Esophagus muscularis mucosa (tissue), 4 donors: ENCODE measurements around the gene TPM4. TPM values are rescaled to one million over a fixed set of nuclear protein-coding genes. Genes with fewer than 3 reads are reported as not detected.

ENCODE experiments used
- DNase-seq: peaks from one replicate; pipeline ENCODE4 v3.0.0-alpha.2; 2017; ENCODE audit errors: extremely low spot score
- H3K27ac ChIP-seq, 4 donors: fragments of 200-600 bp; sonication (generic); replicated peaks in 1 of 4; 1 replicate in 3 of 4; 2 replicates in 1 of 4; pipeline ENCODE4 v1.5.1; 2016 to 2019; ENCODE audit warnings: mild to moderate bottlenecking in 1 of 4
- H3K27me3 ChIP-seq, 4 donors: fragments of 200-600 bp; sonication (generic); one replicate each; pipeline versions ENCODE4 v1.5.1 to v1.6.0; 2016 to 2019
- H3K36me3 ChIP-seq, 4 donors: fragments of 200-600 bp; sonication (generic); one replicate each; pipeline ENCODE4 v1.5.1; 2016 to 2019
- H3K4me1 ChIP-seq, 4 donors: fragments of 200-600 bp; sonication (generic); one replicate each; pipeline ENCODE4 v1.5.1; 2016 to 2019
- H3K4me3 ChIP-seq, 4 donors: fragments of 200-600 bp; sonication (generic); 1 replicate in 2 of 4; 2 replicates in 2 of 4; pipeline ENCODE4 v1.5.1; 2016 to 2019; ENCODE audit warnings: mild to moderate bottlenecking in 4 of 4, moderate library complexity in 1 of 4
- H3K9me3 ChIP-seq, 4 donors: fragments of 200-600 bp; sonication (generic); 1 replicate in 3 of 4; 2 replicates in 1 of 4; pipeline ENCODE4 v1.5.1; 2016 to 2019
- CTCF ChIP-seq, 3 experiments: fragments of 200-600 bp in 2 of 3; fragments of 450-650 bp in 1 of 3; sonication (generic) in 2 of 3; IDR thresholded peaks; one replicate each; pipeline ENCODE4 v1.5.1; 2017 to 2019; ENCODE audit warnings: antibody characterized with exemption in 3 of 3, mild to moderate bottlenecking in 2 of 3, moderate library complexity in 1 of 3
- EP300 ChIP-seq: sonication (generic); formaldehyde crosslinking; IDR thresholded peaks from one replicate; pipeline ENCODE4 v1.6.1; 2017; ENCODE audit warnings: antibody characterized with exemption
- POLR2A ChIP-seq: fragments of 450-650 bp; IDR thresholded peaks from one replicate; pipeline ENCODE4 v1.6.1; 2017; ENCODE audit warnings: antibody characterized with exemption, moderate library complexity, mild to moderate bottlenecking, low read depth
- POLR2AphosphoS5 ChIP-seq, 2 donors: sonication (generic); formaldehyde crosslinking; IDR thresholded peaks; one replicate each; pipeline ENCODE4 v1.6.1; 2017; ENCODE audit warnings: antibody characterized with exemption in 2 of 2
- WGBS: methylation state at CpG from one replicate; pipeline ENCODE4 v1.1.5; 2018; 5-methylcytosine and 5-hydroxymethylcytosine counted together
- intact Hi-C: fragments of 100-400 bp; cut with DNase I; formaldehyde crosslinking; loops from one replicate; pipeline ENCODE4 v1.15.1; 2023
- total RNA-seq, 4 donors: library from RNA; depleted of rRNA; stranded (reverse); fragments of >200 nt; gene quantifications; one replicate each; pipeline versions ENCODE4 v1.1.0 to v1.2.1, GENCODE V29; 2016

The TPM4 gene
- total RNA-seq, 4 donors from 2014 or later: 378 to 445 (median 414) TPM

- intact Hi-C loops: loop anchor here (5.0 kb wide), 3 partner anchors 49 to 76 kb away; partner anchors contain the start of gene FAM32A
- peak; percentile 87 to 90 for TF ChIP-seq POLR2AphosphoS5 (IDR thresholded peaks at IDR 0.05)
- no peak for TF ChIP-seq POLR2A
- TF ChIP-seq CTCF (IDR thresholded peaks at IDR 0.05): peak; percentile 99 to 100 (median 100)
- TF ChIP-seq EP300: no peak
- Histone ChIP-seq H3K4me1 (peaks cover 23 to 52% (median 50%) of the 10 kb centered on the region in 4 donors), H3K9me3 (no peaks in the 10 kb centered on the region), H3K27ac (peak within 1 kb of the TSS; percentile 89 to 95 (median 94)), H3K36me3 (peaks cover 0 to 8% (median 0%) of the 10 kb centered on the region in 4 donors), H3K27me3 (no peaks in the 10 kb centered on the region), H3K4me3 (peak within 1 kb of the TSS; percentile 79 to 94 (median 86))
- WGBS: 1% methylated on average over 34 of the region's 81 CpGs
- DNase-seq: peak; percentile 99
Observed at GRCh38 chr19:16111160-16111908, 35.0 kb downstream of the TPM4 start, which contains the start of gene RAB8A. Gene RAB8A (plus strand): TSS chr19:16111889. CDS start chr19:16111902, 13 bp downstream.

GRCh38 chr19:16111909-16112752 lies 35.8 kb downstream of the TPM4 start:
- 1% methylated on average over 27 of the region's 37 CpGs for WGBS
- intact Hi-C loops: loop anchor here (5.0 kb wide), 3 partner anchors 50 to 75 kb away; partner anchors contain the start of gene FAM32A
- Histone ChIP-seq H3K4me3 (peak overlapping the region; percentile 79 to 94 (median 86)), H3K9me3 (no peaks in the 10 kb centered on the region), H3K4me1 (peaks cover 23 to 55% (median 53%) of the 10 kb centered on the region in 4 donors), H3K27ac (peak overlapping the region; percentile 89 to 95 (median 94)), H3K36me3 (peaks cover 0 to 8% (median 0%) of the 10 kb centered on the region in 4 donors), H3K27me3 (no peaks in the 10 kb centered on the region)
- DNase-seq: no peak
- TF ChIP-seq CTCF (IDR thresholded peaks at IDR 0.05): no peak
- TF ChIP-seq EP300: no peak
- no peak for TF ChIP-seq POLR2AphosphoS5 (IDR thresholded peaks at IDR 0.05)
- TF ChIP-seq POLR2A: no peak

GRCh38 chr19:16112778-16113177 lies 36.5 kb downstream of the TPM4 start:
- Histone ChIP-seq H3K27me3 (no peaks in the 10 kb centered on the region), H3K4me3 (peak overlapping the region; percentile 79 to 94 (median 86)), H3K27ac (peak overlapping the region in 3 of 4 donors; percentile 89 to 95 (median 95)), H3K4me1 (peaks cover 23 to 57% (median 54%) of the 10 kb centered on the region in 4 donors), H3K9me3 (no peaks in the 10 kb centered on the region), H3K36me3 (peaks cover 0 to 13% (median 4%) of the 10 kb centered on the region in 4 donors)
- intact Hi-C loops: loop anchor here (5.0 kb wide), 3 partner anchors 50 to 75 kb away; partner anchors contain the start of gene FAM32A
- no peak for TF ChIP-seq POLR2AphosphoS5 (IDR thresholded peaks at IDR 0.05)
- TF ChIP-seq EP300: no peak
- TF ChIP-seq CTCF (IDR thresholded peaks at IDR 0.05): no peak
- no peak for TF ChIP-seq POLR2A
- no peak for DNase-seq
- WGBS: 56% methylated on average over 1 of the region's 2 CpGs

GRCh38 chr19:16113727-16114126 lies 37.4 kb downstream of the TPM4 start:
- Histone ChIP-seq H3K27me3 (no peaks in the 10 kb centered on the region), H3K4me3 (no peak overlapping the region), H3K4me1 (peaks cover 23 to 58% (median 54%) of the 10 kb centered on the region in 4 donors), H3K9me3 (no peaks in the 10 kb centered on the region), H3K36me3 (peaks cover 8 to 23% (median 13%) of the 10 kb centered on the region in 4 donors), H3K27ac (no peak overlapping the region)
- intact Hi-C loops: loop anchor here (5.0 kb wide), 3 partner anchors 51 to 74 kb away; partner anchors contain the start of gene FAM32A
- 90% methylated on average over 3 of the region's 3 CpGs for WGBS
- no peak for DNase-seq
- TF ChIP-seq POLR2AphosphoS5 (IDR thresholded peaks at IDR 0.05): no peak
- no peak for TF ChIP-seq POLR2A
- no peak for TF ChIP-seq EP300
- no peak for TF ChIP-seq CTCF (IDR thresholded peaks at IDR 0.05)
